ENCODE measurements around the gene RHBDL2.

DNA sequence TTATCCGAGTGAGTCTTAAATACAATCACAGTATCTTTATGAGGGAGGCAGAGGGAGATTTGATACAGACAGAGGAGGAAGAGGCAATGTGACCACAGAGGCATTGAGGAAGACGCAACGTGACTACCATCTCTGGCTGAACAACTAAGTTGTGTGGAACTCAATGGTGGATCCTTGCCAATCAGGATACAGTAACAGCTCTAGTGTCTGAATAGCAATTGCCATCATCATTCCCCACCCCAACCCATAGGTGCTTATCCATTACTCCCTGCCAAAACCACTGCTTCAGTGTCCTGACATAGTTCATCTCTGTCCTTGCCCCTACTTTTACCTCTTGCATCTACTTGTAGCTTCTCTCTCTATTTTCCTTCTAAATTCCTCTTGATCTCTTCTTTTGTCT, 20.5 kb upstream of the RHBDL2 start:
- TF ChIP-seq CTCF (IDR thresholded peaks at IDR 0.05) (no peak), POLR2A (IDR thresholded peaks at IDR 0.05) (no peak)
